ENCODE data around the gene FKBP1B.
"Not testable (repeated sequence)": the region's sequence is repeated elsewhere in the genome, so short reads cannot be mapped to it uniquely, and the experiment has no call there.

FKBP1B gene

DNA sequence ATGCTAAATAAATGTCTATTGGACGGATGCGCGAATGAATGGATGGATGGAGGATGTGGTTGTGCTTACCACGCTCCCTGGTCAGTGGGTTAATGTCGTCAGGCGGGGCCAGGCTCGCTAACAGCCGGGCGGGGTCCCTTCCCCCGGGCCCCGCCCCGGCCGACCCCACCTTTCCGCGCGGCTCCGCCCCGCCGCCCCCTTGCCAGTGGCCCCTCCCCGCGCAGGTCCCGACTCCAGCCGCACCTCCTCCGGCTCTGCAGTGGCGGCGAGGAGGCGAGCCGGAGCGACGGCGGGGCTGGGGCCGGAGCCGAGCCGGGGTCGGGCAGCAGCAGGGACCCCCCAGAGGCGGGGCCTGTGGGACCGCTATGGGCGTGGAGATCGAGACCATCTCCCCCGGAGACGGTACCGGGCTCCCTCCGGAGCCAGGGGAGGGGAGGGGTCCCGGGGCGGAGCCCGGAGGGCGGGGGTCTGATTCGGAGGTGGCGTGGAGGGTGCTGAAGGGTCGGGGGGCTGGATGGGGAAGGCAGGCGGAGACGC is at the start of gene FKBP1B:
Gene FKBP1B (plus strand): TSS at position 257 of the 537 bp plus-strand sequence. CDS start 109 bp downstream, at position 366.
- no peak for FAIRE-seq

DNA sequence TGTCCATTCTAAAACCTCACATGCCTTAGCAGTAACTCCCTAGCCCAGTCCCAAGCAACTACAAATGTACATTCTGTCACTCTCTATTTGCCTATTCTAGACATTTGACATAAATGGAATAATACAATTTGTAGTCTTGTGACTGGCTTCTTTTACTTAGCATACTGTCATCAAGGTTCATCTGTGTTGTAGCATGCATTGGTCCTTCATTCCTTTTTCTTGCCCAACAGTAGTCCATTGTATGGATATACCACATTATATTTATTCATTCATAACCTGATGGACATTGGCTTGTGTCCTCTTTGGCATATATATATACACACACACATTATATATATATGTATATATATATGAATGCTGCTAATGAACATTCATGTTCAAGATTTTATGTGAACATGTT is 41.8 kb upstream of the FKBP1B start:
- no peak for FAIRE-seq

GRCh38 chr2:24008672-24009366 is 40.7 kb upstream of the FKBP1B start:
- FAIRE-seq: no peak

DNA sequence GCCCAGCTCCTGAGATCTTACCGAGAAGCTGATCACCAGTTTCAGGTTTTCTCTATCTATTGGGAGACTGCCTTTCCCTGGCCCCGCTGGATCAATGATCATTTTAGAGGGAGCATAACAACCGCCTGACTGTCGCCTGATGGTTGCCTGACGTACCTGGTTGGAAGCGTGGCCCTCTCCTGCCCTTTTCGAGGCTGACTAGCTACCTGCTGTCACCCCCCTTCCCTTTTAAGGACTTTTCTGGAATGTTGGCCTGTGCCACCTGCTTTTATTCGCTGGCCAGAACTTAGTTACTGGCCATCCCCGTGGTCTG is 40.2 kb upstream of the FKBP1B start:
- no peak for FAIRE-seq

- no peak for FAIRE-seq
These were observed 39.7 kb upstream of the FKBP1B start, which contains the start of gene MFSD2B for GRCh38 chr2:24009680-24010476. MFSD2B (plus strand) TSS chr2:24010085; CDS start chr2:24010097, 12 bp downstream.

DNA sequence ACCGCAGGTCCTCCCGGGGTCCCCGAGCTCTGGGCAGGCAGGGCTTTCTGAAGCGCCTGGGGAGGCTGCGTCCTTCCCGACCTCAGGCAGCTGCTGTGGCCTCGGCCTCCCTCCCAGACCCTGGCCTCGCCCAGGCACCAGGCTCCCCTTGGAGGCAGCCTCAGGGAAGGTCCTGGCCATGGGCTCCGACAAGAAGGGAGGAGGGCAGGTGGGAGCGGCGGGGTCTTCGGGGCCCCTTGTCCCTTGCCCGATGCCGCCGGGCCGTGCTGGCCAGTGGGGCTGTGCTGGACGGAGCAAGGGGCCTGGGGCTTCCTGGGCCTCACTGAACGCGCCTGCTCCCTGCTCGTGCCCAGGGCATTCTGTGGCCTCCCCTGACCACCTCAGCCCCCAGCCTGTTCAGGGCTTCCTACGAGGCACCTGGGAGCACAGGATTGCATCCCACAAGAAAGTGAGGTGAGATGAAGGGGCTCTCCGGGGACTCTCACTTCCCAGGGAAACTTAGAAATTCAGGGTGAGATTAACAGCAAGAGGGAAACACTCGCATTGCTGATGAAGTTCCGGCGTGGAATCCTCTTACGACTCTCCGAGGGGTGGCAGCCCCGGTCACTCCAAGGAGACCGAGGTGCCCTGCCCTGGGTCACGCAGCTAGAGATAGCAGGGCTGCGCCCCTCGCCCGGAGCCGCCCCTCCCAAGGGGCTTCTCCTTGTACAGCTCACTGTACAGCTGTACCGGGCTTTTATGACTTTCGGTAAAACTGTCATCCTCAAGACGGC is 38.9 kb upstream of the FKBP1B start:
- no peak for FAIRE-seq

DNA sequence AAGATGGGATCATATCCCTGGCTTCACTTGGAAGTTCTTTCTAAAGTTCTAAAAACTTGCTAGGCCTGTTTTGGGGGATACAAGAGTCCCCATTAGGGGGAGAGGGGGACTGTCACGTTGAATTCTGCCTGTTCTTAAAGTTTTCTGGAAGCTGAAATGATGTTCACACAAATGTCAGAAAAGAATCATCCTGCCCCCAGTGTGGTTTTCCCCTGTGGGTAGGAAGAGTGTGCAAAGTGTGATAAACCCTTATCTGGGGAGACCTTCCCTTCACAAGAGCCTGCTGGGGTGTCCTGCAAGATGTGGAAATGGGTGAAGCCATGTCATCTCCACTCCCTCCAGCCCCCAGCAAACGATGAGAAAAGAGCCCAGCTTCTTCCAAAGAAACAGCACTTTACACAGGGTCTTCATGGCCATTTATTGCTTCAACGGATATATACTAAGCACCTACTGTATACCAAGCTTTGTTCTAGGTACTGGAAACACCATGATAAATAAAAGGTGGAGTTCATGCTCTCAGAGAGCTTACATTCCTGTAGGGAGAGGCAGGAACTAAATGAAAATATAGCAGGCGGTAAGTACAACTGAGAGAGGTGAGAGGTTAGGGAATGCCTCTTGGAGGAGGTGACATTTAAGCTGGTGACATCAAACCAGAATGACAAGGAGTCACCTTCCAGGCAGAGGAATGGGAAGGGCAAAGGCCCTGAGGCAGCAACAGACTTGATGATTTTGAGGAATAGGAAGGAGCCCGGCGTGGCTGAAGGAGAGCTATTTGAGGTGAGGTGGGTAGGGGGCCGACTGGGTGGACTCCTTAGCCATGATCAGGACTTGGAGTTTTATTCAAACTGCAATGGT is 38.1 kb upstream of the FKBP1B start:
- FAIRE-seq: no peak

DNA sequence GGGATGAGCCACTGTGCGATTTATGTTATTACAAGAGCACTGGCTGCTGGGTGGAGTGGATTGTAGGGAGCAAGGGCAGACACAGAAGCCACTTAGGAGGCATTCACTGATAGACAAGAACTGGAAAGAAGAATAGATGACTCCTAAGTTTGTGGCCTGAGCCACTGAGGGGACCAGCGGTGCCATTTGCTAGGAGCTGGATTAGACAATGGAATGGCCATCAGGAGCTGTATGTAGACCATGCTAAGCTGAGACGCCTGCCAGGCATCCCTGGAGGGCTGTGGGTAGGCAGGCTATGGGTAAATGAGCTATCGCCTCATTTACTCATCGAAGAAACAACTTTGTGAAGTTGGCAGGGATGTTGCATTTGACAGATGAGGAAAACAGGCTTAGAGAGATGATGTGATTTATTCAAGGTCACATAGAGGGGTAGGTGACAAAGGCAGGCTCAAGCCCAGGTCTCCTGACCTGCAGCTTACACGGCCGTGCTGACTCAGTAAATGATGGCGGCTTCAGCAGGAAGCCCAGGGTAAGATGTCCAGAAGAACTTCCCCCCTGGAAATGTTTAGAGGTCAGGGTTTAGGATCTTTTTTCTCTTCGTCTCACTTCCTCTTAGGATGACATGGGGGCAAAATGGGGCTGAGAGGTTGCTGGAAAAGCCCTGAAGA is 36.9 kb upstream of the FKBP1B start:
- no peak for FAIRE-seq

DNA sequence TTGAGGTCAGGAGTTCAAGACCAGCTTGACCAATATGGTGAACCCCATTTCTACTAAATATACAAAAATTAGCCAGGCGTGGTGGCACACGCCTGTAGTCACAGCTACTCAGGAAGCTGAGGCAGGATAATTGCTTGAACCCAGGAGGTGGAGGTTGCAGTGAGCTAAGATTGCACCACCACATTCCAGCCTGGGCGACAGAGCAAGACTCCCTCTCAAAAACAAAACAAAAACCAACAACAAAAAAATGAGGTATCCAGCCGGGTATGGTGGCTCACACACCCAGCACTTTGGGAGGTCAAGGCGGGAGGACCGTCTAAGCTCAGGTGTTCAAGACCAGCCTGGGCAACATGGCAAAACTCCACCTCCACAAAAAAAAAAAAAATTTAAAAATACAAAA is 34.6 kb upstream of the FKBP1B start:
- not testable (repeated sequence) for FAIRE-seq

DNA sequence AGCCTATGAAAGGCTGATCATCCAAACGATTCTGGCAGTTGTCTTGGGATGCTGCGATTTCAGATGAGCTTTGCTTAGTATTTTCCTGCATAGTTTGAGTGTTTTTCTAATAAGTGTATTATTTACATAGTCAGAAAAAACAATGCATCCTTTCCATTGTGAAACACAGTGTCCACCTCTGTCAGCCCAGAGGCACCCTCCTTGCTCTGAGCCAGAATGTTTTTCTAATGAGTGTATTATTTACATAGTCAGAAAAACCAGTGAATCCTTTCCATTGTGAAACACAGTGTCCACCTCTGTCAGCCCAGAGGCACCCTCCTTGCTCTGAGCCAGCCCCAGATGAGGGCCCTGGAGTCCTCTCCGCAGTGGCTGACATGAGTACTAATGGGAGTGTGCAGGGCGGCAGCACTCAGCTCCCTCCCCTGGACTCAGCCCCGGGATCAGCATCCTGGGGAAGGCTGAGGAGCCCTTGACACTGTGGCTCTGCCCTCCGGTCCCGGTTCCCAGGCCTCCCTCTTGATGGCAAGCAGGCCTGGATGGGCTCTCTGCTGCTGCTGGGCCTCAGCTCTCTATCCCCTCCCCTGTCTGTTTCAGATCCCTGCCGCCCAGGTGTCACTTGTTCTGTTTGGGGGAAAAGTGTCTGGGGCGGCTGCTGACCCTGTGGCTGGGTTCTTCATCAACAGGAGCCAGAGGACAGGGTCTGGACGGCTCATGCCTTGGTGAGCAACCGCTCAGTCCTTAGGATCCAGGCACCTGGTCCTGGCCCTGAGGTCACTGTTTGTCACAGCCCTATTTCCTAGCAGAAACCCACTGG is 33.8 kb upstream of the FKBP1B start:
- FAIRE-seq: no peak

DNA sequence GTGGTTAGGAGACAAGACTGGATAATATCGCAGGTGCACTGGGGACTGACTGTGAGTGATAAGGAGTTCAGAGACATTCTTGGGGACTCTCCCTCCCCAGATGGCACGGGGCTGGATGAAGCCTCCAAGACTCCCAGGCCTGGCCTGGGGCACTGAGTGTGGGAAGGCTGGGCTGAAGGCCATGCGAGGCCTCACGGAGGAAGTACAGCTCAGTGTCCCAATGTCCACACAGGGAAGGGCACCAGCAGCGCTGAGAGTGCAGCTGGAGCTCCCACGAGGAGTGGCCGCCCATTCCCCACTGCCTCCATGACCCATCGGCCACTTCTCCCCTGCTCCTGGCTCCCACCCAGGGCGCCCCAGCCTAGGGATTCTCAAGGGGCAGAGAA is 33.2 kb upstream of the FKBP1B start:
- no peak for FAIRE-seq

DNA sequence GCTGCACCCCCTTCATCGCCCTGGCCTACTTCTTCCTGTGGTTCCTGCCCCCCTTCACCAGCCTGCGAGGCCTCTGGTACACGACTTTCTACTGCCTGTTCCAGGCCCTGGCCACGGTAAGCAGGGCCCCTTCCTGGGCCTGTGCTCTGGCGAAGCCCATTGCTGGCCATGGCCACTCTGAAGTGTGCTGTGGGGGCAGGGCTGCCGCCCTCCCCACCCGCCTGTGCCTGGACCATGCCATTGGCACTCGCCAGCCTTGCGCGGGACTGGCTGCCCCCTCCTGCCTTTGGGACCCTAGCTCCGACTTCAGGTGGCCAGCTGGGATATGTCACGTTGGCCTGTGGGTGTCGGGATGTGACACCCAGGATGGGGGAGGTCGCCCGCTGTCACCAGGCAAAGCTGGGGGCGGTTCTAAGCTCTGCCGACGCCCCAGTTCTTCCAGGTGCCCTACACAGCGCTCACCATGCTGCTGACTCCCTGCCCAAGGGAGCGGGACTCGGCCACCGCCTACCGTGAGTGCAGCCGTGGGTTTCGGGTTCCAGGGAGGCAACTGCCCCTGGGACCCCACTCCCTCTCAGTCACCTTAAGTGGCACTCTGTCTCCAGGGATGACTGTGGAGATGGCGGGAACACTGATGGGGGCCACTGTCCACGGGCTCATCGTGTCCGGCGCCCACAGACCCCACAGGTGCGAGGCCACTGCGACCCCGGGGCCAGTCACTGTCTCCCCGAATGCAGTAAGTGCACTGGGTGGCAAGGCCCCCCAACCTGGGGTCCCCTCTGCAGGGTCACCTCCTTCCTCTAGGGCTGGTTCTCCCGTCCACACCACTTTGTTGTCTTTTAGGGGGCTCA is 32.5 kb upstream of the FKBP1B start:
- FAIRE-seq: no peak

- FAIRE-seq: no peak
These were observed 31.8 kb upstream of the FKBP1B start for GRCh38 chr2:24017711-24018110.

GRCh38 chr2:24018241-24018640 is 31.3 kb upstream of the FKBP1B start:
- no peak for FAIRE-seq

DNA sequence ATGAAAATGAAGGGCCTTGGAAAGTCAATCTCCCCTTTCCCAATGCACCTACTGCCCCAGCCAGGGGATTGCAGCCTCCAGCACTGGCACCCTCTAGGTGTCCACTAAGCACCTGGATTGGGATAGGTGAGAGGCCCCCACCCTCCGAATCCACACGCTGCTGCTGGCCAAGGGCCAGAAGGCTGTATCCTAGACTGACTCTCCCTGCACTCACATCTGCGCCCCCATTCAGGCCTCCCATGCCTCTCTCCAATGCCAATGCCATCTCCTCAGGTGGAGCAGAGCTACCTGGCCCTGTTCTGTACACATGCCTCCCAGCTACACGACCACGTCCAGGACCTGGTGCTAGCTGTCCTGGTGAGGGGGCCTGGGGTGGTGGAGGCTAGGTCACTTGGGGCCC is 29.8 kb upstream of the FKBP1B start:
- no peak for FAIRE-seq

GRCh38 chr2:24020244-24020643 is 29.3 kb upstream of the FKBP1B start:
- no peak for FAIRE-seq

DNA sequence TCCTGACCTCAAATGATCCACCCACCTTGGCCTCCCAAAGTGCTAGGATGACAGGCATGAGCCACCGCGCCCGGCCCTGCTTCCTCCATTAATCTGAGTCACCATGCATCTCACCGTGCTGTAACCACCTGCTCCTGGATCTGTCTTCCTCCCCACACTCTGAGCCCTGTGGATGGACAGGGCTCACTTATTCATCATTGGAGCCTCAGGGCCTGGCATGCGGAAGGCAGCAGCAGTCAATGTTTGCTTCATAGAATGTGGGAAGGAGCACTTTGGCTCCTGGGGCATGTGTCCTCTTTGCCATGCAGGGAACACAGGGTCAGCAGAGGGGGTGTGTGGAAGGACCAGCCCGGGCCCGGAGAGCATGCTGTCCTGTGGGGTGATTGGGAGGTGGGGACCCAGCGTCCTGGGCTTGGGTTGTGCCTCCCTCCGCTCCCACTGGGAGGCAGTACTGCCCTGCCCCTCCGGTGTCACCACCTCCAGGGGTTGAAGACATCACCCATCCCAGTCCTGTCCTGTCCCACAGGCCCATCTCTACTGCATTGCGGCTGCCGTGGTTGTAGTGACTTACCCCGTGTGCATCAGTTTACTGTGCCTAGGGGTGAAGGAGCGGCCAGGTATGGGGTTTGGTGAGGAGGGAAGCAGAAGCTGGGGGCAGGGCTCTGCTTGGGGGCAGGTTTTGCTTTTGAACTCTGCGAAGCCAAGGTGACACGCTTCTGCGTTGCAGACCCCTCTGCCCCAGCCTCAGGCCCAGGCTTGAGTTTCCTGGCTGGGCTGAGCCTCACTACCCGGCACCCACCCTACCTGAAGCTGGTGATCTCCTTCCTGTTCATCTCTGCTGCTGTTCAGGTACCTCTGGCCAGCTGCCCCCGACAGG is 28.2 kb upstream of the FKBP1B start:
- no peak for FAIRE-seq

GRCh38 chr2:24022324-24022974 is 27.1 kb upstream of the FKBP1B start:
- no peak for FAIRE-seq

Data from TTC549 (cell line).